Measurements from ENCODE around the gene DHRS13. TPM values are rescaled to one million over a fixed set of nuclear protein-coding genes. Genes with fewer than 3 reads are reported as not detected.
A peak's percentile ranks its signal among the peaks of the same experiment; 100 is the strongest.

Gene DHRS13
- total and polyA plus RNA-seq, 10 of the 15 experiments (the other 5 are each of a cell fraction or from before 2014, with no cell fraction given) = 0.18 to 55.2 (median 31.3) TPM; not detected in 1

GRCh38 chr17:28917029-28917428 is 14.2 kb upstream of the DHRS13 start:
- Histone ChIP-seq H3K27me3 (replicated peaks in 1 of 2; ENCODE audit: control insufficient read depth in 2 of 2, insufficient read depth in 2 of 2, low read length in 1 of 2) (no peaks in the 10 kb centered on the region), H3K36me3 (ENCODE audit: control insufficient read depth in 2 of 2, insufficient read depth in 2 of 2, low read length in 1 of 2) (peaks cover 42 to 60% of the 10 kb centered on the region in 2 experiments), H2AFZ (ENCODE audit: control insufficient read depth, low read depth, low read length) (no peak overlapping the region), H4K20me1 (ENCODE audit: control insufficient read depth, insufficient read depth) (no peaks in the 10 kb centered on the region), H3K27ac (ENCODE audit: control insufficient read depth, insufficient read depth) (no peak overlapping the region), H3K4me3 (no peak overlapping the region), H3K9ac (ENCODE audit: control insufficient read depth, insufficient read depth, low read length) (no peak overlapping the region), H3K79me2 (ENCODE audit: control insufficient read depth, insufficient read depth, low read length) (no peaks in the 10 kb centered on the region), H3K4me1 (ENCODE audit: control insufficient read depth, insufficient read depth, low read length) (no peaks in the 10 kb centered on the region), H3K9me3 (replicated peaks; ENCODE audit: control insufficient read depth, insufficient read depth, low read length) (no peaks in the 10 kb centered on the region), H3K4me2 (ENCODE audit: control insufficient read depth, insufficient read depth) (no peak overlapping the region)
- intact Hi-C loops (cut with micrococcal nuclease; ENCODE audit: unreplicated experiment) (loop anchor here (2.0 kb wide), 1 partner anchor 190 kb away; the partner anchor contains the start of gene TLCD1), in situ Hi-C loops (cut with MboI) (no loop called here)
- ChIA-PET CTCF (interaction anchor here (0.7 to 6.0 kb wide), 21 partner anchors 9 to 271 kb away, joined by 3 to 78 read pairs (median 7); partner anchors contain the start of genes NEK8, RPL23A and TLCD1), SMC1A (ENCODE audit: uncharacterized antibody, unreplicated experiment) (interaction anchor here (0.6 to 4.8 kb wide), 13 partner anchors 9 to 197 kb away, joined by 3 to 40 read pairs (median 3); partner anchors contain the start of genes FAM222B, RPL23A and TLCD1), RAD21 (ENCODE audit: unreplicated experiment) (interaction anchor here (0.9 to 2.8 kb wide), 5 partner anchors 10 to 190 kb away, joined by 3 to 21 read pairs (median 6); partner anchors contain the start of gene TLCD1), POLR2A (interaction anchor here (1.2 kb wide), 1 partner anchor 35 kb away, joined by 3 read pairs; the partner anchor contains the start of gene PHF12)
- no TSS peak for BruUV-seq (replicated peaks)
- TF ChIP-seq POLR2A (IDR thresholded peaks at IDR 0.05; ENCODE audit: low read depth, low read length) = no peak
- DNase-seq (ENCODE audit: low read depth, low spot score) = no peak
- FAIRE-seq = no peak
- no peak for ATAC-seq
- 92% methylated on average over 12 of the region's 12 CpGs for WGBS (ENCODE audit: insufficient coverage, insufficient replicate concordance, low lambda C conversion rate, missing lambda C conversion rate)

GRCh38 chr17:28916302-28916934 is 13.5 kb upstream of the DHRS13 start:
- FAIRE-seq = peak; percentile 23
- Histone ChIP-seq H3K4me2 (ENCODE audit: control insufficient read depth, insufficient read depth) (no peak overlapping the region), H4K20me1 (ENCODE audit: control insufficient read depth, insufficient read depth) (no peaks in the 10 kb centered on the region), H2AFZ (ENCODE audit: control insufficient read depth, low read depth, low read length) (no peak overlapping the region), H3K36me3 (ENCODE audit: control insufficient read depth in 2 of 2, insufficient read depth in 2 of 2, low read length in 1 of 2) (peaks cover 40 to 60% of the 10 kb centered on the region in 2 experiments), H3K27me3 (replicated peaks in 1 of 2; ENCODE audit: control insufficient read depth in 2 of 2, insufficient read depth in 2 of 2, low read length in 1 of 2) (no peaks in the 10 kb centered on the region), H3K9me3 (replicated peaks; ENCODE audit: control insufficient read depth, insufficient read depth, low read length) (no peaks in the 10 kb centered on the region), H3K9ac (ENCODE audit: control insufficient read depth, insufficient read depth, low read length) (no peak overlapping the region), H3K4me3 (no peak overlapping the region), H3K27ac (ENCODE audit: control insufficient read depth, insufficient read depth) (no peak overlapping the region), H3K79me2 (ENCODE audit: control insufficient read depth, insufficient read depth, low read length) (no peaks in the 10 kb centered on the region), H3K4me1 (ENCODE audit: control insufficient read depth, insufficient read depth, low read length) (no peaks in the 10 kb centered on the region)
- TF ChIP-seq HDGF (IDR thresholded peaks at IDR 0.05) = peak; percentile 68; the same call in 1 of the 2 replicates
- peak; percentile 58 for TF ChIP-seq RAD21 (IDR thresholded peaks at IDR 0.05; ENCODE audit: insufficient read depth, low read depth, low read length)
- TF ChIP-seq IKZF2 (IDR thresholded peaks at IDR 0.05) = no peak
- no peak for TF ChIP-seq SP1 (IDR thresholded peaks at IDR 0.05; ENCODE audit: low read depth, low read length)
- TF ChIP-seq, protein P1, sequence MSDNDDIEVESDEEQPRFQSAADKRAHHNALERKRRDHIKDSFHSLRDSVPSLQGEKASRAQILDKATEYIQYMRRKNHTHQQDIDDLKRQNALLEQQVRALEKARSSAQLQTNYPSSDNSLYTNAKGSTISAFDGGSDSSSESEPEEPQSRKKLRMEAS (IDR thresholded peaks at IDR 0.05; ENCODE audit: low read depth, low read length) = no peak
- TF ChIP-seq CTCF (IDR thresholded peaks at IDR 0.05 in 2 of 3, conservative IDR thresholded peaks at IDR 0.05 in 1 of 3; ENCODE audit: control insufficient read depth in 2 of 3, extremely low read depth in 1 of 3, insufficient read depth in 1 of 3, low read depth in 3 of 3, low read length in 3 of 3) = peak; percentile 55 to 59 (median 57)
- TF ChIP-seq ZBTB33 (IDR thresholded peaks at IDR 0.05) = 0 out of 2 replicates have a peak, but pooled peaks have one; percentile 33
- intact Hi-C loops (cut with micrococcal nuclease; ENCODE audit: unreplicated experiment) = loop anchor here (1.0 to 2.0 kb wide), 2 partner anchors 153 to 190 kb away; partner anchors contain the start of gene TLCD1
- DNase-seq (ENCODE audit: low read depth, low spot score) = no peak
- in situ Hi-C loops (cut with MboI) = no loop called here
- RAD21 ChIA-PET (ENCODE audit: unreplicated experiment) = interaction anchor here (0.9 to 2.8 kb wide), 5 partner anchors 11 to 190 kb away, joined by 3 to 21 read pairs (median 6); partner anchors contain the start of gene TLCD1
- BruUV-seq (replicated peaks) = no TSS peak
- SMC1A ChIA-PET (ENCODE audit: uncharacterized antibody, unreplicated experiment) = interaction anchor here (0.7 to 4.8 kb wide), 12 partner anchors 10 to 197 kb away, joined by 3 to 40 read pairs (median 4); partner anchors contain the start of genes FAM222B, RPL23A and TLCD1
- 77% methylated on average over 6 of the region's 6 CpGs for WGBS (ENCODE audit: insufficient coverage, insufficient replicate concordance, low lambda C conversion rate, missing lambda C conversion rate)
- CTCF ChIA-PET = interaction anchor here (0.6 to 6.0 kb wide), 24 partner anchors 9 to 321 kb away, joined by 3 to 78 read pairs (median 6); partner anchors contain the start of genes NEK8, RPL23A and TLCD1
- ATAC-seq = peak; percentile 89
- POLR2A ChIA-PET = interaction anchor here (1.2 kb wide), 1 partner anchor 35 kb away, joined by 3 read pairs; the partner anchor contains the start of gene PHF12

Measured in GM12878 (cell line).